Peyer's patch (tissue), 4 donors: ENCODE data around the gene GFM2. TPM values are rescaled to one million over a fixed set of nuclear protein-coding genes. Genes with fewer than 3 reads are reported as not detected.
A peak's percentile ranks its signal among the peaks of the same experiment; 100 is the strongest.

Experiments used
- DNase-seq, 3 donors: peaks; one replicate each; pipeline ENCODE4 v3.0.0-alpha.2; 2017 to 2019
- H3K27ac ChIP-seq, 4 donors: fragments of 200-600 bp; sonication (generic); one replicate each; pipeline ENCODE4 v1.5.1; 2016 to 2019
- H3K27me3 ChIP-seq, 2 donors: fragments of 200-600 bp; sonication (generic); one replicate each; pipeline ENCODE4 v1.5.1; 2019
- H3K36me3 ChIP-seq, 3 donors: fragments of 200-600 bp; sonication (generic); one replicate each; pipeline ENCODE4 v1.5.1; 2016 to 2019
- H3K4me1 ChIP-seq, 4 donors: fragments of 200-600 bp; sonication (generic); one replicate each; pipeline ENCODE4 v1.5.1; 2016 to 2019
- H3K4me3 ChIP-seq, 4 donors: fragments of 200-600 bp; sonication (generic); 1 replicate in 3 of 4; 2 replicates in 1 of 4; pipeline ENCODE4 v1.5.1; 2016 to 2019; ENCODE audit warnings: mild to moderate bottlenecking in 1 of 4
- H3K9me3 ChIP-seq, 4 donors: fragments of 200-600 bp; sonication (generic); one replicate each; pipeline ENCODE4 v1.5.1; 2016 to 2019; ENCODE audit warnings: mild to moderate bottlenecking in 1 of 4
- POLR2A ChIP-seq, 2 donors: fragments of 450-650 bp; IDR thresholded peaks; one replicate each; pipeline ENCODE4 v1.5.1; 2017; ENCODE audit warnings: antibody characterized with exemption in 2 of 2, mild to moderate bottlenecking in 2 of 2, moderate library complexity in 2 of 2
- total RNA-seq, 4 donors: library from RNA; depleted of rRNA; stranded (reverse); fragments of >200 nt; gene quantifications; one replicate each; pipeline ENCODE4 v1.1.0, GENCODE V29; 2016
- TF ChIP-seq, protein P1 (sequence below), 6 experiments: fragments of 450-650 bp in 4 of 6; fragments of 200-600 bp in 2 of 6; sonication (generic) in 1 of 6; IDR thresholded peaks; one replicate each; pipeline ENCODE4 v1.5.1; 2017 to 2019; ENCODE audit warnings: antibody characterized with exemption in 6 of 6, mild to moderate bottlenecking in 3 of 6, moderate library complexity in 1 of 6

The GFM2 gene
- total RNA-seq, 4 donors from 2014 or later, result 21.4 to 45.3 (median 29.2) TPM

DNA sequence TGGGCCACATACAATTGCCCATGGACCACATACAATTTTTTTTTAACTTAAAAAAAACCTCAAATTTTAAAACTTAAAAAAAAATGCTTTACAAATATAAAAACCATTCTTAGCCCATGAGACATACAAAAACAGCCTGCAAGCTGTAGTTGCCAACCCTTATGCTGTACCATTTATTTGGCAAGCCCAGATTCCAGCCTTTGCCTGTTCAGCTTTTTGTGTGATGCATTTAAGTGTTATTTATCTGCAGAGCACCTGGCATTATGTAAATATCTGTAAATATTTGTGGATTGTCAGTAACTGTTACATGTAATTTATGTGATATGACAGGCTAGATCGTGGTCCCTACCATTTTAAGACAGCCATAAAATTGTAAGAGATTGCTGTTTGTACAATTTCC lies 49.3 kb downstream of the GFM2 start:
- Histone ChIP-seq H3K27ac (no peak overlapping the region), H3K36me3 (peaks cover 0 to 70% (median 0%) of the 10 kb centered on the region in 3 donors), H3K4me1 (no peaks in the 10 kb centered on the region), H3K9me3 (no peaks in the 10 kb centered on the region), H3K4me3 (no peak overlapping the region), H3K27me3 (no peaks in the 10 kb centered on the region)
- no peak for DNase-seq
- TF ChIP-seq, protein P1, sequence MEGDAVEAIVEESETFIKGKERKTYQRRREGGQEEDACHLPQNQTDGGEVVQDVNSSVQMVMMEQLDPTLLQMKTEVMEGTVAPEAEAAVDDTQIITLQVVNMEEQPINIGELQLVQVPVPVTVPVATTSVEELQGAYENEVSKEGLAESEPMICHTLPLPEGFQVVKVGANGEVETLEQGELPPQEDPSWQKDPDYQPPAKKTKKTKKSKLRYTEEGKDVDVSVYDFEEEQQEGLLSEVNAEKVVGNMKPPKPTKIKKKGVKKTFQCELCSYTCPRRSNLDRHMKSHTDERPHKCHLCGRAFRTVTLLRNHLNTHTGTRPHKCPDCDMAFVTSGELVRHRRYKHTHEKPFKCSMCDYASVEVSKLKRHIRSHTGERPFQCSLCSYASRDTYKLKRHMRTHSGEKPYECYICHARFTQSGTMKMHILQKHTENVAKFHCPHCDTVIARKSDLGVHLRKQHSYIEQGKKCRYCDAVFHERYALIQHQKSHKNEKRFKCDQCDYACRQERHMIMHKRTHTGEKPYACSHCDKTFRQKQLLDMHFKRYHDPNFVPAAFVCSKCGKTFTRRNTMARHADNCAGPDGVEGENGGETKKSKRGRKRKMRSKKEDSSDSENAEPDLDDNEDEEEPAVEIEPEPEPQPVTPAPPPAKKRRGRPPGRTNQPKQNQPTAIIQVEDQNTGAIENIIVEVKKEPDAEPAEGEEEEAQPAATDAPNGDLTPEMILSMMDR (IDR thresholded peaks at IDR 0.05), result no peak
- no peak for TF ChIP-seq POLR2A (IDR thresholded peaks at IDR 0.05)

DNA sequence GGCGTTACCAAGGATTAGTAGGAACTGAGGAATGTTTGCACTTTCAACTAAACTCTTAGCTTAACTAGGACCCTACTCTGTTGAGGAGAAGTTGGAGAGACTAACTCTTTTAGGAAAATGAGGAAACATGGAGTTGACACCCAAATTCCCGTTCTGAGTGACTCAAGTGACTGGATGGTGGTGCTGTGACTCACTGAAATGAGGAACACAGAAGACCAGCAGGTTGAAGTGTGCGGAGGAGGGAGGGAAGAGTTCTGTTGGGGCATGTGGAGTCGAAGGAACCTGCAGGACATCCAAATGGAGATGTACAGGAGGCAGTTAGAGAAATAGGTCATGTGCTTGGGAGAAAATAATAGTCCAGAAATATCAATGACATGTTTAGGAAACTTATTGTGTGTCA lies 73.7 kb downstream of the GFM2 start:
- Histone ChIP-seq H3K4me3 (no peak overlapping the region), H3K9me3 (no peaks in the 10 kb centered on the region), H3K4me1 (no peaks in the 10 kb centered on the region), H3K27me3 (no peaks in the 10 kb centered on the region), H3K36me3 (peaks cover 0 to 65% (median 0%) of the 10 kb centered on the region in 3 donors), H3K27ac (no peak overlapping the region)
- DNase-seq, result no peak
- no peak for TF ChIP-seq POLR2A (IDR thresholded peaks at IDR 0.05)
- TF ChIP-seq, protein P1 (IDR thresholded peaks at IDR 0.05), result no peak

DNA sequence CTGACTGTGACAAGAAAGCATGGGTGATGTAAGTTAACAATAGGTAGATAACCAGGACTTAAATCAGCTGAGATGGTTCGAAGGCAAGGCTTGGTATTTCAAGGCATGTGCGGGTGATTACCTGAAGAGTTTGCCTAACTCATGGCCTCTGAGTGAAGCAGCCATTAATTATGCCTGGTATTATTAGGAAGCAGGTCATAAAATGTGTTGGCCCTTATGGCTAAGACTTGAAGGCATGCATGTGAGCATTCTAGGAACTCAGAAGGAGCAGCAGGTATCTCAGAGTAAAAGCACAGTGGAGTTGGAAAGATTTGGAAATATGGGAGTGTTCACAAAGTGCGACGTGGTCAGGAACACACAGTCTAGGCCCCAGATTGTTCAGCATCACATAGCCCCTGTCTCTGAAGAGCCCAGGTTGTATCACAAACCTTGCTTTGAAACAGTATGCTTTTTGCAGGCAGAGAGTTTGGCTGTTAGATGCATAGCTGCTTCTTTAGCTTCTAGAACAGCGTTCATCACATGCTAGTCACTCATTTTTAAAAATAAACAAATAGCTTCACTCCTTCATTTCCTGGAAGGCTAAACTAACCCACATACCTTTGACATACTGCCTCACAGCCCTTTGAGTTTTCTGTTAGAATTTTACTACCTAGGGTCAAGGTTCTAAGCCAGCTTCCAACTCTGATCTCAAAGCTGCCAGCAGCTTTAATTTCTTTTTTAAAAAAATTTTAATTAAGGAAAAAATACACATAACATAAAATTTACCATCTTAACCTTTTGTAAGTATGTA lies 79.8 kb downstream of the GFM2 start:
- H3K27me3 ChIP-seq, result no peaks in the 10 kb centered on the region
- no peak for TF ChIP-seq POLR2A (IDR thresholded peaks at IDR 0.05)
- TF ChIP-seq, protein P1 (IDR thresholded peaks at IDR 0.05), result no peak
- H3K36me3 ChIP-seq, result peaks cover 0 to 25% (median 0%) of the 10 kb centered on the region in 3 donors
- DNase-seq, result no peak
- H3K4me3 ChIP-seq, result peak overlapping the region in 2 of 4 donors; percentile 14 to 75
- H3K4me1 ChIP-seq, result peaks cover 0 to 16% (median 5%) of the 10 kb centered on the region in 4 donors
- no peak overlapping the region for H3K27ac ChIP-seq
- H3K9me3 ChIP-seq, result no peaks in the 10 kb centered on the region

DNA sequence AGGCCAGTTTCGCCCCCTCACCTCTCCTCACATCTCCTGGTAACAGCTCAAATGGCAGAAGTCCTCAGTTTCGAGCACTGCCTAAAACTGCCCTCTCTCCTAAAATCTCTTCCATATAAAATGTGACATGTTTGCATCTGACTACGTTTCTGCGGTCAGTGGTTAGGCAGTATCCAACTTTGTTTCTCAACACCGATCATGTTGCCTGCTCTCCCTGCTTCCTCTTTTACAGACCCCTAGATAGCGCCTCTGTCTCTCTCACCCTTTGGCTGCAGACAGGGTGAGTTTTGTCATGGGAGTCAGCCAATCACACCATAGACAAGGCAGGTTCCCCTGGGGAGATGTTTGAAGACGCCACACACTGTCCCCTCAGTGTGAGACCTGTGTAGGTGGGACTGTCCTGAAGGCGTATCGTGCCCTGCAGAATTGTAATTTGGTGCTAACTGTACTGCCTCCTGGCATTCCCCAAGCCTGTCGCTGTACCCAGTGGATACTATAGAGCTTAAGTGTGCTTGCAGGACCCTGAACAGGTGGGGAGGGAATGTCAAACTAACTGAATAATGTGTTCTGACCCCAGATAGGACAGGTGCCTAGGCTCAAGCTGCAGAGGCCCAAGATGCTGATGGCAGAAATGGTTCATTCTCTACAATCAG lies 80.8 kb downstream of the GFM2 start:
- peak; percentile 48 to 50 (median 50) for DNase-seq
- Histone ChIP-seq H3K27me3 (no peaks in the 10 kb centered on the region), H3K4me3 (peak overlapping the region; percentile 67 to 82 (median 78)), H3K27ac (peak overlapping the region; percentile 78 to 85 (median 85)), H3K9me3 (no peaks in the 10 kb centered on the region), H3K36me3 (peaks cover 0 to 17% (median 0%) of the 10 kb centered on the region in 3 donors), H3K4me1 (peaks cover 0 to 16% (median 5%) of the 10 kb centered on the region in 4 donors)
- no peak for TF ChIP-seq POLR2A (IDR thresholded peaks at IDR 0.05)
- TF ChIP-seq, protein P1 (IDR thresholded peaks at IDR 0.05), result no peak

DNA sequence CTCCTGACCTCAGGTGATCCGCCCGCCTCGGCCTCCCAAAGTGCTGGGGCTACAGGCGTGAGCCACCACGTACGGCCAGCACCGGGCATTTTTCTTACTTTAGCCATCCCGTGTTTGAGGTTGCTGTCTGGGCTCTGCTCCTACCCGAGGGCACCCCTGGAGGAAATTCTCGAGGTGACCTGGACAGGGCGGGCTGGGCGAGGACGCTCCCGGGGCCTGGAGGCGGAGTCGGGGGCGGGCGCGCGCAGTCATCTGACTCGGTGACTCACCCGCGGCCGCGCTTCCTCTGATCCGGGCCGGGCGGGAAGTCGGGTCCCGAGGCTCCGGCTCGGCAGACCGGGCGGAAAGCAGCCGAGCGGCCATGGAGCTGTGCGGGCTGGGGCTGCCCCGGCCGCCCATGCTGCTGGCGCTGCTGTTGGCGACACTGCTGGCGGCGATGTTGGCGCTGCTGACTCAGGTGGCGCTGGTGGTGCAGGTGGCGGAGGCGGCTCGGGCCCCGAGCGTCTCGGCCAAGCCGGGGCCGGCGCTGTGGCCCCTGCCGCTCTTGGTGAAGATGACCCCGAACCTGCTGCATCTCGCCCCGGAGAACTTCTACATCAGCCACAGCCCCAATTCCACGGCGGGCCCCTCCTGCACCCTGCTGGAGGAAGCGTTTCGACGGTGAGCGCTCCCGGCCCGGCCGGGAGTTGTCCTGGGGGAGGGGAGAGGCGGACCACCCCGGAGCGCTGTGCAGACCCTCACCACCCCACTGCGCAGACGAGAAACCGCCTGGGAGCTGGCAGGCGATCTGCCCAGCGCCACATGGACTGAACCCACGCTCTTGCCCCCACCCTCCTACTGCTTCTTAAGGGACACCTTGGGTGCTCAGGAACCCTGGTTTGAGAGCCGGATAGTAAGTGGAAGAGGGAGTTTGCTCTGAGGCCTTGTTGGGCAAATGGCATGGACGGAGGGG lies 81.7 kb downstream of the GFM2 start, which contains the start of gene HEXB:
HEXB (plus strand) TSS at position 334 of the 952 bp plus-strand sequence; CDS start at position 362, 28 bp downstream.
- Histone ChIP-seq H3K36me3 (peaks cover 0 to 8% (median 0%) of the 10 kb centered on the region in 3 donors), H3K27me3 (no peaks in the 10 kb centered on the region), H3K4me1 (peaks cover 0 to 16% (median 5%) of the 10 kb centered on the region in 4 donors), H3K27ac (peak within 1 kb of the TSS; percentile 78 to 85 (median 85)), H3K4me3 (peak within 1 kb of the TSS; percentile 67 to 82 (median 78)), H3K9me3 (no peaks in the 10 kb centered on the region)
- TF ChIP-seq POLR2A (IDR thresholded peaks at IDR 0.05), result peak; percentile 85 to 90
- TF ChIP-seq, protein P1 (IDR thresholded peaks at IDR 0.05), result peak in 3 of 6 experiments; percentile 33 to 46 (median 34)
- DNase-seq, result peak; percentile 86 to 97 (median 96)
